DOHH2 (cell line): ENCODE data around the gene HNRNPAB.

ENCODE experiments used
- H3F3A ChIP-seq: fragments of 200-600 bp; sonication (generic), shearing (Covaris generic); 2 replicates; pipeline ENCODE4 v1.6.0; 2016; ENCODE audit warnings: antibody characterized with exemption, mild to moderate bottlenecking; ENCODE audit not compliant: control insufficient read depth, insufficient read depth
- H3K27ac ChIP-seq: fragments of 200-600 bp; sonication (generic); 2 replicates; pipeline ENCODE4 v1.5.1; 2014; ENCODE audit warnings: low read depth, mild to moderate bottlenecking, low read length, moderate library complexity
- H3K27me3 ChIP-seq: fragments of 200-600 bp; sonication (generic); 2 replicates; pipeline ENCODE4 v1.6.1; 2014; ENCODE audit warnings: mild to moderate bottlenecking, low read length, mixed read lengths; ENCODE audit not compliant: control insufficient read depth
- H3K36me3 ChIP-seq: fragments of 200-600 bp; sonication (generic); 2 replicates; pipeline ENCODE4 v1.6.1; 2014; ENCODE audit warnings: mild to moderate bottlenecking, low read length, moderate library complexity, mixed read lengths; ENCODE audit not compliant: control insufficient read depth
- H3K4me1 ChIP-seq: fragments of 200-600 bp; sonication (generic); 2 replicates; pipeline ENCODE4 v1.6.1; 2014; ENCODE audit warnings: mild to moderate bottlenecking, low read length, mixed read lengths; ENCODE audit not compliant: control insufficient read depth
- H3K4me2 ChIP-seq: fragments of 200-600 bp; sonication (generic); 2 replicates; pipeline ENCODE4 v1.6.0; 2014; ENCODE audit warnings: mild to moderate bottlenecking, low read length, moderate library complexity
- H3K4me3 ChIP-seq: fragments of 200-600 bp; sonication (generic); 2 replicates; pipeline ENCODE4 v1.5.1; 2014; ENCODE audit warnings: mild to moderate bottlenecking, low read length, mixed read lengths
- H3K79me2 ChIP-seq: fragments of 200-600 bp; sonication (generic); 2 replicates; pipeline ENCODE4 v1.6.1; 2014; ENCODE audit warnings: mild to moderate bottlenecking, low read length, mixed read lengths; ENCODE audit not compliant: control insufficient read depth
- H3K9me2 ChIP-seq: fragments of 200-600 bp; sonication (generic); replicated peaks from 2 replicates; pipeline ENCODE4 v1.6.1; 2014; ENCODE audit warnings: mild to moderate bottlenecking, low read length, mixed read lengths; ENCODE audit not compliant: control insufficient read depth
- H3K9me3 ChIP-seq: fragments of 200-600 bp; sonication (generic); 2 replicates; pipeline ENCODE4 v1.6.1; 2014; ENCODE audit warnings: antibody characterized with exemption, low read length, mixed read lengths; ENCODE audit not compliant: control insufficient read depth, insufficient read depth
- H4K20me1 ChIP-seq: fragments of 200-600 bp; sonication (generic); 2 replicates; pipeline ENCODE4 v1.6.0; 2014; ENCODE audit warnings: low read depth, mild to moderate bottlenecking, antibody characterized with exemption, low read length, moderate library complexity; ENCODE audit not compliant: control insufficient read depth, insufficient read depth
- CTCF ChIP-seq: fragments of 200-600 bp; sonication (generic); IDR thresholded peaks from one replicate; pipeline ENCODE4 v1.5.1; 2014; ENCODE audit warnings: antibody characterized with exemption, mild to moderate bottlenecking, low read depth, low read length; ENCODE audit not compliant: poor library complexity, severe bottlenecking
- EZH2phosphoT487 ChIP-seq: fragments of 200-600 bp; sonication (generic); IDR thresholded peaks from 2 replicates; pipeline ENCODE4 v1.6.1; 2017; ENCODE audit warnings: borderline replicate concordance, mild to moderate bottlenecking, antibody characterized with exemption, low read length, moderate library complexity, mixed read lengths

Gene HNRNPAB

GRCh38 chr5:178216088-178216534, 11.8 kb downstream of the HNRNPAB start:
- Histone ChIP-seq H4K20me1 (peaks cover 8% of the 10 kb centered on the region; the same call in 1 of the 2 replicates), H3K79me2 (0 out of 2 replicates have a peak, but pooled peaks cover 2% of the 10 kb centered on the region), H3F3A (peaks cover 68% of the 10 kb centered on the region), H3K9me2 (no peaks in the 10 kb centered on the region), H3K27me3 (no peaks in the 10 kb centered on the region), H3K4me1 (peaks cover 6% of the 10 kb centered on the region), H3K4me2 (no peak overlapping the region), H3K9me3 (no peaks in the 10 kb centered on the region), H3K27ac (no peak overlapping the region), H3K4me3 (no peak overlapping the region), H3K36me3 (peaks cover 81% of the 10 kb centered on the region)
- TF ChIP-seq CTCF, result no peak
- no peak for TF ChIP-seq EZH2phosphoT487

- H3K4me1 ChIP-seq, result peaks cover 6% of the 10 kb centered on the region
- H3K9me3 ChIP-seq, result no peaks in the 10 kb centered on the region
- H3K27ac ChIP-seq, result no peak overlapping the region
- peaks cover 2% of the 10 kb centered on the region; the same call in 1 of the 2 replicates for H3K79me2 ChIP-seq
- H3K9me2 ChIP-seq, result no peaks in the 10 kb centered on the region
- H4K20me1 ChIP-seq, result peaks cover 11% of the 10 kb centered on the region; the same call in 1 of the 2 replicates
- no peak overlapping the region for H3K4me3 ChIP-seq
- H3F3A ChIP-seq, result peaks cover 68% of the 10 kb centered on the region
- TF ChIP-seq CTCF (no peak), EZH2phosphoT487 (no peak)
- no peaks in the 10 kb centered on the region for H3K27me3 ChIP-seq
- peaks cover 81% of the 10 kb centered on the region for H3K36me3 ChIP-seq
- H3K4me2 ChIP-seq, result no peak overlapping the region
Measured at GRCh38 chr5:178216779-178217178, 12.4 kb downstream of the HNRNPAB start.

- H3K79me2 ChIP-seq, result peaks cover 2% of the 10 kb centered on the region; the same call in 1 of the 2 replicates
- peaks cover 11% of the 10 kb centered on the region; the same call in 1 of the 2 replicates for H4K20me1 ChIP-seq
- peaks cover 54% of the 10 kb centered on the region for H3F3A ChIP-seq
- no peaks in the 10 kb centered on the region for H3K9me2 ChIP-seq
- H3K9me3 ChIP-seq, result no peaks in the 10 kb centered on the region
- peaks cover 81% of the 10 kb centered on the region for H3K36me3 ChIP-seq
- no peak overlapping the region for H3K27ac ChIP-seq
- peaks cover 6% of the 10 kb centered on the region for H3K4me1 ChIP-seq
- no peak overlapping the region for H3K4me3 ChIP-seq
- TF ChIP-seq CTCF, result no peak
- TF ChIP-seq EZH2phosphoT487, result no peak
- no peaks in the 10 kb centered on the region for H3K27me3 ChIP-seq
- H3K4me2 ChIP-seq, result no peak overlapping the region
Measured at GRCh38 chr5:178218237-178218776, 14.0 kb downstream of the HNRNPAB start.
